C1 segment of cervical spinal cord (tissue), 14 donors: ENCODE results near the gene PON3.
A peak's percentile ranks its signal among the peaks of the same experiment; 100 is the strongest.
"Not testable (repeated sequence)": the region's sequence is repeated elsewhere in the genome, so short reads cannot be mapped to it uniquely, and the experiment has no call there.

Experiments used
- DNase-seq, 14 donors: peaks; one replicate each; lab custom pipeline; 2025; lab: John Stamatoyannopoulos, UW

Gene PON3

DNA sequence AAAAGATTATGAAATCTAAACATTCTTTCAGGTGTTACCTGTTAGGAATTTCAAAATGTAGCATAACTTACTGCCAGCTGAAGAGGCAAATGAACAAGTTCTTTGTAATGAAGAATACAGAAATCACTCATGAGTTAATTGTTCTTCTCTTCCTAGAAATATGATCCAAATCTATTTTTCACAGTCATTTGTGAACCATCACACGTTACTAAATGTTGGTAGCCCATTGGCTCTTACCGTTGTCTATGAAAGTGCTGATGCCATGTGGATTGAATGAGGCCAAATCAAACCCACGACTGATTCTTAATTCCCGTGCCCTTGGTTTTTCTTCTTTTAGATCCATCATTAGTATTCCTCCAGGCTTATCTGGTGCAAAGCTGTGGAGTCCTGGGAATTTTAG, 15.9 kb upstream of the PON3 start:
- DNase-seq: no peak

DNA sequence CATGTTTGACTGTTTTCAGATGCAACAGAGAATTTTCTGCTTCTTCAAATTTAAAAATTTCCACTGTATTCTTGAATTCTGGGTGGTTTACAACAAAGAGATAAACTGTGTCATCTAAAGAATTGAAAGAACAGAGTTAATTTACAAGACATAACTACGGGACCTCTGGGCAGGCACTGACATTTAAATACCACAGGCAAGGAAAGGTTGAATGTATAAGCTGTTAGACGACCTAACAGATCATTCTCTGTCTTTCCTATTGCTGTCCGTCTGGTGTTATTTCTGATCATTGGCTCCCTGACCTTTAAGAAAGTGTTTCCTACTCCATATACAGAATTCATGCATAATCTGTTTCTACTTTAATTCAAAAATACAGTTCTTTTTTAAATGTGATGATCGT, 15.5 kb upstream of the PON3 start:
- no peak for DNase-seq

DNA sequence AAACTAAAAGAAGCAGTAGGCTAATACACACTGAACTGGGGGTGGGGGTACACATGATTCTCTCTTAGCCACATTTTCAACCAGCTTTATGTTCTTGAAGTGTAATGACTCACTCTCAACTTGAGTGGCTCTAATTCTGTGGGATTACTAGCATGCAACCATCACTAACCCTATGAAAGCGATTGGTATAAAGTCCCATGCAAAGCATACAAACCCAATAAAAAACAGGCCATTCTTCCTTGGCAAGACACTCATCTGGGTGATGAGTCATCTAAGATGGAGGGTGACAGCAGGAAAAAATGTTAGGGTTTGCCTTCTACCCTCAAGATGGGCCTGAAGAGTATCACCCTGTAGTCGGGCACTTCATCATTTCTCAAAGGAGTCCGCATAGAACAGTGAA, 14.9 kb upstream of the PON3 start:
- DNase-seq: no peak

GRCh38 chr7:95407751-95408150, 11.6 kb upstream of the PON3 start:
- no peak for DNase-seq

GRCh38 chr7:95405800-95406199, 9.6 kb upstream of the PON3 start:
- DNase-seq: no peak

DNA sequence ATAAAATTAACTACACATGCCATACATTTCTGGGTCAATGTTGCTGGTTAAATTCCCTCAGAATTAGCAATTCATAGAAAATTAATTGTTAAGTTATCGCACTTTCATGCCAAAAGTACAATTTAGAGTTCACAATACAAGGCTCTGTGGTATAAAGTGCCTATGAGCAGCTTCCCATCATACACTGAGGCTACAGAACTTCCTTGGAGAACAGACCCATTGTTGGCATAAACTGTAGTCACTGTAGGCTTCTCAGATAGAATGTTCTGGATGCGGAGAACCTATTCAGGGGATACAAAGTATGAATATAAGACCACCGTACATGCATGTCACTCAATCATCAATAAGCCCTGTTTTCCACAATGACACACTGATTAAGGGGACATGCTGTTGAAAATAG, 9.0 kb upstream of the PON3 start:
- no peak for DNase-seq

DNA sequence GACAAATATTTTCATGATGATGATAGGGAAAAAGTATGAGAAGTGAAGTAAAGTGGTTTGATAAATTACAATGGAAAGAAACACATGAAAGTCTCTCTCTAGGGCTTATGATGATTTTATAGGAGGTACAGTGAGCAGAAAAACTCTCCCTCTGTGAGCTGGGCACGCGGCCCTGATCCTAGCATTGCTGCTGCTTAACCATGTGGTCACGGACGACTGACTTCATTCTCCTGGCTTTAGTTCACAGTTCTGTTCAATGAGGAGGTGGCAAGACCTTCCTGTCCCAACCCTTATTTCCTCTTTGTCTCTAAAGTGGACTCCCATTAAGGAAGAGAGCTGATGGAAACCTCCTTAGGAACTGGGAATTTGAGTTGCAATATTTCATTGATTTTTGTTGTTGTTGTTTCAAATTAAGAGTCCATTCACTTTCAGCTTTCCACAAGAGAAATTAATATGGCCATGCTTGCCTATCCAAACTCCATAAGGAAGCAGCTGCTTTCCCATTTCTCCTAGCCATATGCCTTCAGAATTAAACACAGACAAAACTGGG, 8.2 kb upstream of the PON3 start:
- DNase-seq: peak in 1 of 14 donors; percentile 6

DNA sequence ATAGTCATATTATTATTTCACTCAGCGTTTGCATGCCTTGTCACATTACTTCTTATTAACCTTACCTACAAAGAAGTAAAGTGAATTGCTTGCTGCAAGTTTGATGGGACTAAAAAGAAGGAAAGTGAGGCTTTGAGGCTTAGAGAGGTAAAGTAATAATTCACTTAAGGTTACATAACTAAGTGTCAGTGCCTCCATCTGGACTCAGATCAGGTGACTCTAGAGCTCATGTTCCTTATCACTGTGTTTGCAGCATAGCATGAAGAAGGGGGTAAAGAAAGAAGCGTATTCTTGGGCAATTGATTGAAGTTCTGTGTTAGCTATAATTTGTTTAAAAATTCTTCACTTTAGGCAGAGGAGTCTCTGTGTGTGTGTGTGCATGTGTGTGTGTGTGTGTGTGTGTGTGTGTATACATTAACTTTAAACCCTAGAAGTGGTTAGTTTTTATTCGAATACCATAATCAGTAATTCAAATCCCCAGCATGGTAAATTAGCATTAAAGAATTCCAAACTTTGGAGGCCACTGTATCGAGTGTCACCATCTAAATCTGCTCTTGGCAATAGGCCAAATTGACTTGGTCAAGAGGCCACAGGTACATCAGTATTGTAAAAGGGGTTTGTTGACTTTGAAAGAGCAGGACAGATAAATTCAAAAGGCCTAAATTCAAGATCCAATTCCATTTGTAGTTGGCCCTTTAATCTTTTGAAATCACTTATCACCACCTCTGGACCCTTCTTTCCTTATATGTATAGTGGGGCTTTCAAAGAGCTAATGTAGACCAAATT, 2.2 kb upstream of the PON3 start:
- DNase-seq: no peak

DNA sequence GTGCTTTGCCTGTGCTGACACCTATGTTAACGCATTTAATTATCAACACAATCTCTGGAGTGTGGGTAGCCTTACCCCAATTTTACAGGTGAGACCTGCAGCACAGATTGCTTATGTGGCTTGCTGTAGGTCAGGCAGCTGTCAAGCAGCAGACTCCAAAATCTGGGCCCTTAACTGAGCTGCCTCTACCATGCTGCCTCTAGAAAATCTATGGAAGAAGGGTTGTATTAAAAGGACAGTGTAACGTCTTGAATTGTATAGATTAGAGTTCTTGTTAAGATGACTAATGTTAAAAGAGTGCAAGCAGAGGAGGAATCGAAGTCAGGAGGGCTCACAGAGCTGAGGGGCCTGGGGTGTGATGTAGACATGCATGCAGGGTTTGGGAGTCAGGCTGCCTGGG, 1.2 kb upstream of the PON3 start:
- DNase-seq: no peak

GRCh38 chr7:95395755-95396135, 430 bp downstream of the PON3 start:
- DNase-seq: no peak

GRCh38 chr7:95394370-95394769, 1.8 kb downstream of the PON3 start:
- no peak for DNase-seq

- DNase-seq: no peak
These were observed 4.4 kb downstream of the PON3 start for GRCh38 chr7:95391761-95392160.

- DNase-seq: peak in 1 of 14 donors; percentile 21
These were observed 6.7 kb downstream of the PON3 start for GRCh38 chr7:95389516-95389915.

DNA sequence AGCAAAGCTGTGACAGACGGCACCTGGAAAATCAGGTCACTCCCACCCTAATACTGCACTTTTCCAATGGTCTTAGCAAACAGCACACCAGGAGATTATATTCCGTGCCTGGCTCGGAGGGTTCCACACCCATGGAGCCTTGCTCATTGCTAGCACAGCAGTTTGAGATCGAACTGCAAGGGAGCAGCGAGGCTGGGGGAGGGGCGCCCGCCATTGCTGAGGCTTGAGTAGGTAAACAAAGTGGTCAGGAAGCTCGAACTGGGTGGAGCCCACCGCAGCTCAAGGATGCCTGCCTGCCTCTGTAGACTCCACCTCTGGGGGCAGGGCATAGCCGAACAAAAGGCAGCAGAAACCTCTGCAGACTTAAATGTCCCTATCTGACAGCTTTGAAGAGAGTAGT, 16.7 kb downstream of the PON3 start:
- not testable (repeated sequence) for DNase-seq

DNA sequence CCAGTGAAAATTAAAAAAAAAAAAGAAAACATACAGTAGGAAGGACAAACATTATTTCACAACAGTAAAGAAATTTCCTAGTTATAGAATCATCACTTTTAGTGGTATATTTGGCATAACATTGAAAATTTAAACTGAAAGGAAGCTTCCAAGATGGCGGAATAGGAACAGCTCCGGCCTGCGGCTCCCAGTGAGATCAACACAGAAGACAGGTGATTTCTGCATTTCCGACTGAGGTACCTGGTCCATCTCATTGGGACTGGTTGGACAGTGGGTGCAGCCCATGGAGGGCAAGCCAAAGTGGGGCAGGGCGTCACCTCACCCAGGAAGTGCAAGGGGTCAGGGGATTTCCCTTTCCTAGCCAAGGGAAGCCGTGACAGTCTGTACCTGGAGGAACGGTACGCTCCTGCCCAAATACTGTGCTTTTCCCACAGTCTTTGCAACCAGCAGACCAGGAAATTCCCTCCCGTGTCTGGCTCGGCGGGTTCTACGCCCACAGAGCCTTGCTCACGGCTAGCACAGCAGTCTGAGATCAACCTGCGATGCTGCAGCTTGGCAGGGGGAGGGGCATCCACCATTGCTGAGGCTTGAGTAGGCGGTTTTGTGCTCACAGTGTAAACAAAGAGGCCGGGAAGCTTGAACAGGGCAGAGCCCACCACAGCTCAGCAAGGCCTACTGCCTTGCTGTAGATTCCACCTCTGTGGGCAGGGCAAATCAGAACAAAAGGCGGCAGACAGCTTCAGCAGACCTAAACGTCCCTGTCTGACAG, 19.4 kb downstream of the PON3 start:
- DNase-seq: no peak

DNA sequence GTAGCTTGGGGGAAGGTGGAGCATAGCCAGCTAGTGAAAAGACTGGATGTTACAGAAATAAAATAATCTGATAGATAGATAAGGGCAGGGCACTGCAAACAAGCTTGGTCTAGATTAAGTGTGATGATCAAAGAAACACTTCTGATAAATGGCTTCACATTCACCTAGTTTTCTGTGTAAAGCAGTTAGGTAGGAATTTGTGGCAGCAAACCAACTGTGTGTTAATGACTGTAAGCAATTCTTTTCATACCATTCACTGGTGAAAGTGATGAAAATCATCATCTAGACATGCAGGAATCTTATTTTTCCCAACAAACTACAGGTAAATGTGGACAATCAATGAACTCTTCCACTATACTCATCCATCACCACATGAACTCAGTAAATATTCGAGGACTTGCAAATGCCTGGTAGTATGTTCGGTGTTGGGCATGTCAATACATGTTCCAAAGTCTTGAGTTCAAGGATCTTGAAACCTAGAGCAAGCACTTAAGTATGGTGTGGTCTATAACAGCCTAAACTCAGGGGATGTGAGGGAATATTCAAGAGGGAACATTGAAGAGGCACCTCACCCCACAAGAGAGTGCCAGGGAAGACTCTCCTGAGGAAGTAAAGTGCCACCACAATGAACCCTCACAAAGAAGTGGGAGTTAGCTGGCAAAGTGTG, 20.5 kb downstream of the PON3 start:
- no peak for DNase-seq

GRCh38 chr7:95373323-95373722, 22.9 kb downstream of the PON3 start:
- no peak for DNase-seq

GRCh38 chr7:95368235-95368634, 27.9 kb downstream of the PON3 start:
- DNase-seq: no peak

GRCh38 chr7:95367606-95368005, 28.6 kb downstream of the PON3 start:
- no peak for DNase-seq

DNA sequence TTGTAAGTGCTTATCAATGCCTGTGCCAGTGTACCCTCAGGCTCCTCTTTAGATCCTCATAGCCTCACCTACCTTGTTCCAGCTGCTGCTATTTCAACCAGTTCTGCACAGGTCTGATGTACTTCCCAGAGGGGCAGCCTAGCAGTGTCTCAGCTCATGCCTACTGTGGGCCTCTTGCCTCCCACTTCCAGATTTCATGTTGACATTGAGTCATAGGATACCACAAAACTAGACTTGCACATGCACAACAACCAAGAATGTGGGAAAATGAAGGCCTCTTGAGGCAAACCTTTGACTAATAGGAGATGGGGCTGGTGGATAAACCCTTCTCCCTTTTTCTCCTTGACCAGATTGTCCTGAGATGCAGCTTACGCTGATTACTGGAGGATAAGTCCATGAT, 31.0 kb downstream of the PON3 start:
- DNase-seq: no peak

GRCh38 chr7:95357623-95358022, 38.6 kb downstream of the PON3 start:
- DNase-seq: no peak

GRCh38 chr7:95342642-95343307, 53.4 kb downstream of the PON3 start:
- DNase-seq: no peak
